Measurements from ENCODE around the gene ADIPOR2.

The ADIPOR2 gene

DNA sequence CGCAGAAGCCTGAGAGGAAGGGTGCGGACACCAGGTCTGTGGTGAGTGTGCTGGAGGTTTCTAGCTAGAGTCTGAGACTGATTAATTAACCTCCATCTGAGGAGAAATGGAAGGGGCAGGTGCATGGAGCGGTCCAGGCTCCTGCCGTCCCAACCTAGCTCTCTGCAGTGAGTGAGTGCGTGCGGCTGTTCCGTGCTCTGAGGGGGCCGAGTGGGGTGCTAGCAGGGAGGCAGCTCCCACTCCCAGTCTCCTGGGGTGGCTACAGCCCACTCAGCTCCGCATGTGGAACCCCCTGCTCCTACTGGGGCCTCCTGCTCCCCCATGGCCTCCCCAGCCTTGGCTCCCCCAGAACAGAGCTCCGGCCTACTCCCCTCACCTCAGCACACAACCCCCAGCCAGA lies 132.4 kb downstream of the ADIPOR2 start:
- H3K36me3 ChIP-seq (ENCODE audit: insufficient read depth, low read length): no peaks in the 10 kb centered on the region
- H3K4me3 ChIP-seq (ENCODE audit: low read depth, low read length, poor library complexity, severe bottlenecking): no peak overlapping the region
- H3K4me2 ChIP-seq (ENCODE audit: low read length): no peak overlapping the region
- no peak overlapping the region for H3K9ac ChIP-seq (ENCODE audit: low read length)
- H3K4me1 ChIP-seq (ENCODE audit: insufficient read depth, low read length, severe bottlenecking): no peaks in the 10 kb centered on the region
- H4K20me1 ChIP-seq (ENCODE audit: insufficient read depth, low read length): no peaks in the 10 kb centered on the region
- TF ChIP-seq CTCF (IDR thresholded peaks at IDR 0.05; ENCODE audit: low read length) (no peak), EZH2 (IDR thresholded peaks at IDR 0.05; ENCODE audit: borderline replicate concordance, low read length) (no peak)
- H3K79me2 ChIP-seq (ENCODE audit: insufficient read depth, low read length): no peaks in the 10 kb centered on the region
- no peaks in the 10 kb centered on the region for H3K9me3 ChIP-seq (ENCODE audit: low read length)
- H3K27ac ChIP-seq (ENCODE audit: low read depth, low read length, poor library complexity, severe bottlenecking): no peak overlapping the region
- no peaks in the 10 kb centered on the region for H3F3A ChIP-seq (ENCODE audit: insufficient read depth, low read length)
- H3K27me3 ChIP-seq (ENCODE audit: insufficient read depth, low read length): peaks cover 26% of the 10 kb centered on the region; the same call in 1 of the 2 replicates
- no peaks in the 10 kb centered on the region for H3K9me2 ChIP-seq (ENCODE audit: low read depth, low read length)
- no peak overlapping the region for H2AFZ ChIP-seq (ENCODE audit: low read length)

- TF ChIP-seq CTCF (IDR thresholded peaks at IDR 0.05; ENCODE audit: low read length): no peak
- no peak overlapping the region for H3K4me3 ChIP-seq (ENCODE audit: low read depth, low read length, poor library complexity, severe bottlenecking)
- no peak overlapping the region for H3K27ac ChIP-seq (ENCODE audit: low read depth, low read length, poor library complexity, severe bottlenecking)
- H3K36me3 ChIP-seq (ENCODE audit: insufficient read depth, low read length): no peaks in the 10 kb centered on the region
- H4K20me1 ChIP-seq (ENCODE audit: insufficient read depth, low read length): no peaks in the 10 kb centered on the region
- no peaks in the 10 kb centered on the region for H3K79me2 ChIP-seq (ENCODE audit: insufficient read depth, low read length)
- H3K4me1 ChIP-seq (ENCODE audit: insufficient read depth, low read length, severe bottlenecking): no peaks in the 10 kb centered on the region
- no peak overlapping the region for H3K9ac ChIP-seq (ENCODE audit: low read length)
- H3K4me2 ChIP-seq (ENCODE audit: low read length): no peak overlapping the region
- H2AFZ ChIP-seq (ENCODE audit: low read length): no peak overlapping the region
- no peaks in the 10 kb centered on the region for H3K9me3 ChIP-seq (ENCODE audit: low read length)
- no peaks in the 10 kb centered on the region for H3K9me2 ChIP-seq (ENCODE audit: low read depth, low read length)
- no peaks in the 10 kb centered on the region for H3F3A ChIP-seq (ENCODE audit: insufficient read depth, low read length)
- peaks cover 22% of the 10 kb centered on the region; the same call in 1 of the 2 replicates for H3K27me3 ChIP-seq (ENCODE audit: insufficient read depth, low read length)
Measured at GRCh38 chr12:1825382-1826102, 134.7 kb downstream of the ADIPOR2 start.

- no peak overlapping the region for H2AFZ ChIP-seq (ENCODE audit: low read length)
- H3K4me1 ChIP-seq (ENCODE audit: insufficient read depth, low read length, severe bottlenecking): no peaks in the 10 kb centered on the region
- no peaks in the 10 kb centered on the region for H4K20me1 ChIP-seq (ENCODE audit: insufficient read depth, low read length)
- H3K4me2 ChIP-seq (ENCODE audit: low read length): no peak overlapping the region
- no peaks in the 10 kb centered on the region for H3K36me3 ChIP-seq (ENCODE audit: insufficient read depth, low read length)
- H3K27me3 ChIP-seq (ENCODE audit: insufficient read depth, low read length): peaks cover 18% of the 10 kb centered on the region; the same call in 1 of the 2 replicates
- H3K9ac ChIP-seq (ENCODE audit: low read length): no peak overlapping the region
- H3K4me3 ChIP-seq (ENCODE audit: low read depth, low read length, poor library complexity, severe bottlenecking): no peak overlapping the region
- H3K79me2 ChIP-seq (ENCODE audit: insufficient read depth, low read length): no peaks in the 10 kb centered on the region
- H3K27ac ChIP-seq (ENCODE audit: low read depth, low read length, poor library complexity, severe bottlenecking): no peak overlapping the region
- H3K9me3 ChIP-seq (ENCODE audit: low read length): no peaks in the 10 kb centered on the region
- H3K9me2 ChIP-seq (ENCODE audit: low read depth, low read length): no peaks in the 10 kb centered on the region
- no peak for TF ChIP-seq EZH2 (IDR thresholded peaks at IDR 0.05; ENCODE audit: borderline replicate concordance, low read length)
- TF ChIP-seq CTCF (IDR thresholded peaks at IDR 0.05; ENCODE audit: low read length): no peak
- no peaks in the 10 kb centered on the region for H3F3A ChIP-seq (ENCODE audit: insufficient read depth, low read length)
Measured at GRCh38 chr12:1826401-1826800, 135.5 kb downstream of the ADIPOR2 start.

Data from OCI-LY1 (cell line).